GM19099 (cell line): ENCODE data around the gene INVS.

Experiments used
- POLR2A ChIP-seq: IDR thresholded peaks from 3 replicates; pipeline ENCODE4 v1.6.1; 2011; ENCODE audit warnings: low read depth; ENCODE audit not compliant: insufficient read length; ENCODE audit errors: extremely low read depth

INVS gene

DNA sequence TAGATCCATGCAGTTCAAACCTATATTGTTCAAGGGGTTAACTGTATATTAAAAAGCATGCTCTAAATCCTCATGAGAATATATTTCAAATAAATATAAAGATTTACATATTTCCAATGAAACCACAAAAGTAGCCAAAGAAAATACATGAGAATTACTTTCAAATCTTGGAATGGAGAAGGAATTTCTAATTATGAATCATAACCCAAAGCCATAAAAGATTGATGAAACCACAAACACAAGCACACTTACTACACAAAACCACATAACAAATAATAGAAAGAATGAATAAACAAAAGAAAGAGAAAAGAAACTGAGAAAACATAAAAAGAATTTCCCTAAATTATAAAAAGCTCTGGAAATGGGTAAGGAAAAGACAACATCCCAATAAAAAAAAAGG is 16.3 kb upstream of the INVS start:
- no peak for TF ChIP-seq POLR2A

DNA sequence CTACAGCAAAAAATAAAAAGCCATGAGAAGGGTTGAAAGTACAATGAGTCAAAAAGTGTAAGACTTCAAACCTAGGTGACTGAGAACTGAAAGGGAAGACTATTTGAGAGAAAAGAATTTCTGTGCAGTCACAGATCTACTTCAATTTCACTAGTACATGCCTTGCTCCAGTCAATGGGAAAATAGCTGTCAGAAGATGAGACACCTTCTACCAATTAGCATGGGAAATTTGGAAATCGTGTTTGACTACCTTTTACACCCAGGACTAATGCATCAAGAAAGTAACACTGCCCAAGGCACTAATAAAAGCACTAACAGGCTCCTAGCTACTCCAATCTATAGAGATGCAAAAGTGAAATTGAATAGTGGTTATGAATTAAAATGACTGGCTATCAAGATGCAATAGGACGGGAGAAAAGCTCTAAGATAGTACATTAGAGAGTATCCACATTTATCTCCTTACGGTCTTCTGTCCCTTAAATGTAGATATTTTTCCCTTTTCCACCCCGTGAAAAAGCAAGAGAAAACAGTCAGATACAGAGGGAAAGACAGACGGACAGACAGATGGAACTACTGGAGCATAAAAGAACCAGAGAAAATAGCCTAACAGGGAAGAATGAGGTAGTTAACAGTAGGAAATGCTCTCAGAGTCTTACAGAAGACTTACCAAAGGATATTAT is 15.5 kb upstream of the INVS start:
- no peak for TF ChIP-seq POLR2A

DNA sequence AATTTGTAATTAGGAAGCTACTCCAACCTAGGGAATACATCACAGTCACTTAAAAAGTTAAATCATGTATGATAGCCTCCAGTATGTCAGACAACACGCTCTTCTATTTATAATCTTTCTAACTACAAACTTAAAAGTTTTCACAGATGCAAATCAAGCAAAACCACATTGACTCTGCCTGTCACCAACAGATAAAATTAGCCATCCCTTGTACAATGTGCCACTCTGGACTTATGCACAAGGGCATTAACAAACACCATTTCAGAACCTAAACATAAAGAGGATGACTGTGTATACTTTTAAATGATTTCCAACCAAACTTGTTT is 15.0 kb upstream of the INVS start:
- TF ChIP-seq POLR2A = no peak

GRCh38 chr9:100084734-100085133 is 14.3 kb upstream of the INVS start:
- no peak for TF ChIP-seq POLR2A

- no peak for TF ChIP-seq POLR2A
These were observed 12.9 kb upstream of the INVS start for GRCh38 chr9:100086097-100086635.

DNA sequence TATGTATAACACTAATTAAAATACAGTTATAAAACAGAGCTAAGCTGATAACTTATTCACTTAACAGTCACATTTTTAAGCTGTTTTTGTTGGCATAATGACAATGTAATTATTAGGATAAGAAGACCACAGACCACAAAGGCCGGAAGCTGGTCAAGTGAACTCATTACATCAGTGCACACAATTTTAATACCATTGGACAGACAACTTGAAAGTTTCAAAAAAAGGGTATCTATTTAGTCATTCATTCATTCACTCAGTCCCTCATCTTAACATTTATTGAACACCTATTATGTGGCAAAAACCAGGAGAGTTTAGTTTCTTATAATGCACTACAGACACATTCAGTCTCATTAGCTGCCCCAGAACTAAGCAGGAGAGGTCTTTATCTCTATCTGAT is 11.8 kb upstream of the INVS start:
- no peak for TF ChIP-seq POLR2A

- TF ChIP-seq POLR2A = no peak
These were observed 10.8 kb upstream of the INVS start for GRCh38 chr9:100088202-100088601.

- TF ChIP-seq POLR2A = no peak
These were observed 8.2 kb upstream of the INVS start for GRCh38 chr9:100090880-100091279.

- TF ChIP-seq POLR2A = no peak
These were observed 7.4 kb upstream of the INVS start for GRCh38 chr9:100091650-100092049.

DNA sequence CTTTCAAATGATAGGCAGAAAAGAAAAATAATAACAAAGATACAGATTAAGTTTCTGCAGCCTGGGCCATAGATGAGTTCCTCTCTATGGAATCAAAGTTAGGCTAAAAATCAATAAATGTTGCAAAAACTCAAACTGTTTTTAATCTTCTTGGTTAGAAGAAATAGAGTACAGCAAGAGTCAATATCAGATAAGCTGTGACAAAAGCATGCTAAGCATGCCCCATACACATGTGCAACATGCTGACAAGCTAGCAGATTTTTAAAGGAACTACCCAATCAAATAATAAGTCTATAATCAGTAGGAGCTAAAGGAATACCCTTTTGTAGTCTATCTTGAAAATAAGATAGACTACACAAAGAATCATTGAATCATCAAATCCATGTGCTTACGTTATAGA is 7.0 kb upstream of the INVS start:
- TF ChIP-seq POLR2A = no peak

- no peak for TF ChIP-seq POLR2A
These were observed 2.6 kb upstream of the INVS start for GRCh38 chr9:100096378-100096916.

DNA sequence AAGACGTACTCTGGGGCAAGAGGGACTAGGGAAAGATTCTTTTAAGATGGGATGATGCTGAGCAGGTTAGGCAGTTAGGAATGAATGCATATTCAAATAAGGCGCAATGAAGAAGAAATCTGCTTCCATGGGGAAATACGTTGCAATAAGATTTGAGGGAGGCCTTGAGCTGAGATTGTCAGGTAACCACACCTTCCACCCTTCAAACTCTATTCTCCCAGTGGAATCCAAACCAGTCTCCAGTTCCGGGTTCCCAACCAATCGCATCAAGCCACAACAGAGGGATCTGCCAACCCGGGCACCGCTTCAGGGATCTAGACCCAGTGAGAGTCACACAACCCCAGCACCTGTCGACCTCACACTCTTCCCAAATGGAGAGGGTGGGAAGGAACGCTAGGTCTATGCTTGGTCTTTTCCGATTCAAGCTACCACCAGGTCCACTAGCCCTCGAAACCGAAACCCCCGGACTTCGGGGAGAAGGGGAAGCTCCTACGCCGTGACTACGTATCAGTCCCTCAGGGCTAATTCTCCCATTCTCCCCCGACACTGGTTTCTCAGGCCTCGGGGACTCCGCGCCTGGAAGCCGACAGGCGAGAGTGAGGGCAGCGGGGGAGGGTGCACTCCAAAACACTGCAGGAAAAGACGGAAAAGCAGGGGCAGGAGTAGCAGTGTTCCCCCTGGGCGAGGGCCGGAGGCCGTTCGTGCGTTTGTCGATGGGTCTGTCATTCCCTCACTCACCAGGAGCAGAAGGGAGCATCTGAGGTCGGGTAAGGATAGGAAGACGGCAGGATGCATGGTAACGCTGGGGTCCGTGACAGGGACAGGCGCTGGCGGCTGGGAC is 777 bp upstream of the INVS start:
- no peak for TF ChIP-seq POLR2A

DNA sequence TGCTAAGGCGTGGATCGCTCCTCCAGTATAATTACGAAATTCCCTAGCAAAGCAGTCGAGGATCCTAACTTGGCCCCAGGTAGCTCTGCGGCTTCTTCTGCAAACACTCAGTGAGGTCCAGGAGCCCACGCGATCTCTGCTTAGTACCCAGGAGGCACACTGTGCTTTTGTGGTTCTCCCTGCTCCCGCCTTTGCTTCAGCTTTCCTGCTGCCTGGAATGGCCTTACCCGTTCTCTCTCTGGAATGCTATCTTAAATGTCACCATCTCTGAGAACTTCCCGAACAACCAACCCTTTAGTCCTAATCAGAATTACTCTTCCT is 639 bp downstream of the INVS start:
- TF ChIP-seq POLR2A = no peak

DNA sequence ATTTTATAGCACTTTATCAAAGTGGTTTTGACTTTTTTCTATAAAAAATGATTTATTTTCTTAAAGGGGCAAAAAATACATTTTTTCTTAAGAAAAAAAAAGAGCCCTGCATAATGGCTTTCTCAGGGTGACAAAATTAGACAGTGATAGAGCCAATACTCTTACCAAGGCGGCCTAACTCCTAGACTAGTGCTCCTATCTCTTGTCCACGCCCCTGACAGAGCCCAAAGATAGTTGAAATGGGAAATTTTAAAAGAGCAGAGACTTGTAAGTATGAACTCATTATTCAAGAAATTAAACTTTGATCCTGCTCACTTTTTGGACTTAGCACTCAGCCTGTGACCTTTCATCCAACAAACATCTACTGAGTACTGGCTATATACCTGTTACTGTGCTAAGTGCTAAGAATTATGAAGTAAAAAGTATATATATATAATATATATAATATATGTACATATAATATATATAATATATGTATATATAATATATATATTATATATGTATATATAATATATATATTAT is 1.2 kb downstream of the INVS start:
- TF ChIP-seq POLR2A = no peak

DNA sequence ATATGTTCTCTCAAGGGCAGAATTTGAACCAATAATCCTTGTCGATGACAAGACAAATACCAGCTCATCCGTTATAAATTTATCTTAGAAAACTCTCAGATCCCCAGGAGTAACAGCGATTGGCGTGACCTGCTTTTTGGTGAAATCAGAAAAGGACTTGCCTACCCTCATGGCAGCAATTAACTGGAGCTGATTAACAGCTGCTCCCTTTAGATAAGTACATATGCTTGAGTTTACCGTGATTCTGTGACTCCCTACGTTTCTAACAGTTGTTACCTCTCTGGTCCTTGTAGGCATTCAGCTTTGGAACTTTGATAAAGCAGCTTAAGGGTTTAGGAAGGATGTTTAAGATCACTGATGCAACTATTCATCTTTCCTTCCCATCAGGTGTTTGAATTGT is 2.6 kb downstream of the INVS start:
- TF ChIP-seq POLR2A = no peak

- TF ChIP-seq POLR2A = no peak
These were observed 5.3 kb downstream of the INVS start for GRCh38 chr9:100104314-100104713.
